HepG2 (cell line): ENCODE results near the gene CSNK1D. TPM values are rescaled to one million over a fixed set of nuclear protein-coding genes. Genes with fewer than 3 reads are reported as not detected.

Experiments
- ETV6 ChIP-seq: sonication (generic); formaldehyde crosslinking; conservative IDR thresholded peaks from 2 replicates; pipeline ENCODE4 v1.4.0; 2020; ENCODE audit warnings: missing genetic modification reagents
- IKZF4 ChIP-seq: sonication (generic); formaldehyde crosslinking; IDR thresholded peaks from 2 replicates; pipeline ENCODE4 v1.5.1; 2020; ENCODE audit warnings: borderline replicate concordance, mild to moderate bottlenecking, low read depth, missing genetic modification reagents; ENCODE audit errors: not compliant biosample characterization
- PAX8 ChIP-seq: sonication (generic); formaldehyde crosslinking; IDR thresholded peaks from 2 replicates; pipeline ENCODE4 v1.8.0; 2022; ENCODE audit warnings: mild to moderate bottlenecking, missing genetic modification reagents, borderline replicate concordance
- RARA ChIP-seq: IDR thresholded peaks from 2 replicates; pipeline ENCODE4 v1.6.1; 2016; ENCODE audit warnings: missing genetic modification reagents, missing compliant biosample characterization
- RFXAP ChIP-seq: sonication (generic); formaldehyde crosslinking; IDR thresholded peaks from 2 replicates; pipeline ENCODE4 v1.4.0; 2020; ENCODE audit warnings: missing genetic modification reagents, borderline replicate concordance
- SIN3B ChIP-seq: fragments of 150-350 bp; IDR thresholded peaks from 2 replicates; pipeline ENCODE4 v1.6.1; 2014; ENCODE audit warnings: low read length
- SUZ12 ChIP-seq: fragments of 150-350 bp; IDR thresholded peaks from 2 replicates; pipeline ENCODE4 v1.6.1; 2014; ENCODE audit warnings: low read depth, low read length
- ZFP36 ChIP-seq: fragments of 150-350 bp; IDR thresholded peaks from 2 replicates; pipeline ENCODE4 v1.6.1; 2018; ENCODE audit warnings: borderline replicate concordance, low read length, low read depth; ENCODE audit not compliant: partially characterized antibody
- ZNF263 ChIP-seq: sonication (generic); formaldehyde crosslinking; IDR thresholded peaks from 2 replicates; pipeline ENCODE4 v1.4.0; 2020; ENCODE audit warnings: missing genetic modification reagents
- ZNF496 ChIP-seq: sonication (generic); formaldehyde crosslinking; IDR thresholded peaks from 2 replicates; pipeline ENCODE4 v1.8.1; 2023; ENCODE audit warnings: mild to moderate bottlenecking, moderate library complexity, missing genetic modification reagents; ENCODE audit not compliant: insufficient replicate concordance
- ZNF567 ChIP-seq: sonication (generic); formaldehyde crosslinking; IDR thresholded peaks from 2 replicates; pipeline ENCODE4 v1.8.1; 2023; ENCODE audit warnings: mild to moderate bottlenecking, missing genetic modification reagents, borderline replicate concordance
- ZNF780A ChIP-seq: sonication (generic); formaldehyde crosslinking; IDR thresholded peaks from 2 replicates; pipeline ENCODE4 v1.8.0; 2022; ENCODE audit warnings: mild to moderate bottlenecking, missing genetic modification reagents, moderate library complexity
- ZNF883 ChIP-seq: sonication (generic); formaldehyde crosslinking; IDR thresholded peaks from 2 replicates; pipeline ENCODE4 v1.5.1; 2020; ENCODE audit warnings: mild to moderate bottlenecking, missing genetic modification reagents; ENCODE audit errors: not compliant biosample characterization
- polyA plus RNA-seq, 8 experiments: library from polyadenylated mRNA; depleted of rRNA in 3 of 8; stranded (reverse) in 7 of 8; unstranded in 1 of 8; fragments of >200 nt; fragmentation: Illumina TruSeq in 4 of 8; extraction: Trizol in 4 of 8; gene quantifications; 2 replicates each; pipeline versions ENCODE4 v1.2.1 to v1.2.3, GENCODE V29; 2011 to 2016; ENCODE audit warnings: low read depth in 4 of 8, missing spikeins in 1 of 8, mixed read lengths in 1 of 8; ENCODE audit not compliant: insufficient read depth in 1 of 8
- total RNA-seq, 5 experiments: library from RNA; depleted of rRNA; stranded (reverse); fragments of >200 nt; fragmentation: Illumina TruSeq; extraction: Trizol; gene quantifications; 2 replicates each; pipeline ENCODE4 v1.2.3, GENCODE V29; 2016; ENCODE audit warnings: low read depth in 1 of 5
- TF ChIP-seq, protein P1 (sequence below): sonication (generic); formaldehyde crosslinking; IDR thresholded peaks from 2 replicates; pipeline ENCODE4 v1.5.1; 2020; ENCODE audit warnings: mild to moderate bottlenecking, missing genetic modification reagents, borderline replicate concordance
- TF ChIP-seq, protein P2 (sequence below): sonication (generic); formaldehyde crosslinking; IDR thresholded peaks from 2 replicates; pipeline ENCODE4 v1.5.0; 2020; ENCODE audit warnings: missing genetic modification reagents
- TF ChIP-seq, protein P3 (sequence below): sonication (generic); IDR thresholded peaks from 2 replicates; pipeline ENCODE4 v1.6.1; 2016; ENCODE audit warnings: low read depth, borderline replicate concordance
- TF ChIP-seq, protein P4 (sequence below): fragments of 450-650 bp; IDR thresholded peaks from 2 replicates; pipeline ENCODE4 v1.6.1; 2017

CSNK1D gene
- total and polyA plus RNA-seq, 2 of the 13 experiments (the other 11 are each of a cell fraction or from before 2014, with no cell fraction given), result 31.5 to 128 TPM

DNA sequence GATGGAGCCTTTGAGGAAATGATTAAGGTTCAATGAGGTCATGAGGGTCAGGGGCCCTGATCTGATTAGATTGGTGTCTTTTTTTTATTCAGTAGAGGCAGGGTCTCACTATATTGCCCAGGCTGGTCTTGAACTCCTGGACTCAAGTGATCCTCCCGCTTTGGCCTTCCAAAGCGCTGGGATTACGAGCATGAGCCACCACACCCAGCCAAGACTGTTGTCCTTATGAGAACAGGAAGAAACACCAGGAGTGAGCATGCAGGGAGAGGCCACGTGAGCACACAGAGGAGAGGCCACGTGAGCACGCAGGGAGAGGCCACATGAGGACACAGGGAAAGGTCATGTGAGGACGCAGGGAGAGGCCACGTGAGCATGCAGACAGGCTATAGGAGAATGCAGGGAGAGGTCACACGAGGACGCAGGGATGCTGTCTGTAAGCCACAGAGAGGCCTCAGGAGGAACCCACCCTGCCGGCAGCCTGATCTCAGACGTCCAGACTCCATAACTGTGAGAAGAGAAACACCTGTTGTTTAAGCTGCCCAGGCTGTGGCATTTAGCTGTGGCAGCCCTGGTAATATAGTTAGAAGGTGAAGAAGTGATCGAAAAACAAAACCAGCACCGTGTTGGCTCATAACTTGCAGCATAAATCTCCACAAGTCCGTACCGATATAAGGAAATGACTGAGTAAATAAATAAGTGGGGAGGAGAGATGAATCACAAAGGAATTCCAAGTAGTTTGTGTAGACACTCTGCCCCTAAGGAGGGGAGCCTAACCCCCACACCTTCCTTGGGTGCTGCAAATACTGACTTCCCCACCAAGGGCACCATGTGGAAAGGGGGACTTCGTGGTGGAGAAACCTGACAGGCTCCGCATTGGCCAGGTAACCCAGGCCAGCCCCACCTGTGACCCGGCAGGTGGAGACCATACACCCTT, 14.6 kb upstream of the CSNK1D start (continued):
- TF ChIP-seq RARA (CRISPR knock-in tag), result peak; percentile 98
- TF ChIP-seq ZNF567 (CRISPR knock-in tag), result peak; percentile 90
- no peak for TF ChIP-seq ZFP36
- TF ChIP-seq, protein P1, sequence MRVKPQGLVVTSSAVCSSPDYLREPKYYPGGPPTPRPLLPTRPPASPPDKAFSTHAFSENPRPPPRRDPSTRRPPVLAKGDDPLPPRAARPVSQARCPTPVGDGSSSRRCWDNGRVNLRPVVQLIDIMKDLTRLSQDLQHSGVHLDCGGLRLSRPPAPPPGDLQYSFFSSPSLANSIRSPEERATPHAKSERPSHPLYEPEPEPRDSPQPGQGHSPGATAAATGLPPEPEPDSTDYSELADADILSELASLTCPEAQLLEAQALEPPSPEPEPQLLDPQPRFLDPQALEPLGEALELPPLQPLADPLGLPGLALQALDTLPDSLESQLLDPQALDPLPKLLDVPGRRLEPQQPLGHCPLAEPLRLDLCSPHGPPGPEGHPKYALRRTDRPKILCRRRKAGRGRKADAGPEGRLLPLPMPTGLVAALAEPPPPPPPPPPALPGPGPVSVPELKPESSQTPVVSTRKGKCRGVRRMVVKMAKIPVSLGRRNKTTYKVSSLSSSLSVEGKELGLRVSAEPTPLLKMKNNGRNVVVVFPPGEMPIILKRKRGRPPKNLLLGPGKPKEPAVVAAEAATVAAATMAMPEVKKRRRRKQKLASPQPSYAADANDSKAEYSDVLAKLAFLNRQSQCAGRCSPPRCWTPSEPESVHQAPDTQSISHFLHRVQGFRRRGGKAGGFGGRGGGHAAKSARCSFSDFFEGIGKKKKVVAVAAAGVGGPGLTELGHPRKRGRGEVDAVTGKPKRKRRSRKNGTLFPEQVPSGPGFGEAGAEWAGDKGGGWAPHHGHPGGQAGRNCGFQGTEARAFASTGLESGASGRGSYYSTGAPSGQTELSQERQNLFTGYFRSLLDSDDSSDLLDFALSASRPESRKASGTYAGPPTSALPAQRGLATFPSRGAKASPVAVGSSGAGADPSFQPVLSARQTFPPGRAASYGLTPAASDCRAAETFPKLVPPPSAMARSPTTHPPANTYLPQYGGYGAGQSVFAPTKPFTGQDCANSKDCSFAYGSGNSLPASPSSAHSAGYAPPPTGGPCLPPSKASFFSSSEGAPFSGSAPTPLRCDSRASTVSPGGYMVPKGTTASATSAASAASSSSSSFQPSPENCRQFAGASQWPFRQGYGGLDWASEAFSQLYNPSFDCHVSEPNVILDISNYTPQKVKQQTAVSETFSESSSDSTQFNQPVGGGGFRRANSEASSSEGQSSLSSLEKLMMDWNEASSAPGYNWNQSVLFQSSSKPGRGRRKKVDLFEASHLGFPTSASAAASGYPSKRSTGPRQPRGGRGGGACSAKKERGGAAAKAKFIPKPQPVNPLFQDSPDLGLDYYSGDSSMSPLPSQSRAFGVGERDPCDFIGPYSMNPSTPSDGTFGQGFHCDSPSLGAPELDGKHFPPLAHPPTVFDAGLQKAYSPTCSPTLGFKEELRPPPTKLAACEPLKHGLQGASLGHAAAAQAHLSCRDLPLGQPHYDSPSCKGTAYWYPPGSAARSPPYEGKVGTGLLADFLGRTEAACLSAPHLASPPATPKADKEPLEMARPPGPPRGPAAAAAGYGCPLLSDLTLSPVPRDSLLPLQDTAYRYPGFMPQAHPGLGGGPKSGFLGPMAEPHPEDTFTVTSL (CRISPR knock-in tag), result no peak
- TF ChIP-seq, protein P2, sequence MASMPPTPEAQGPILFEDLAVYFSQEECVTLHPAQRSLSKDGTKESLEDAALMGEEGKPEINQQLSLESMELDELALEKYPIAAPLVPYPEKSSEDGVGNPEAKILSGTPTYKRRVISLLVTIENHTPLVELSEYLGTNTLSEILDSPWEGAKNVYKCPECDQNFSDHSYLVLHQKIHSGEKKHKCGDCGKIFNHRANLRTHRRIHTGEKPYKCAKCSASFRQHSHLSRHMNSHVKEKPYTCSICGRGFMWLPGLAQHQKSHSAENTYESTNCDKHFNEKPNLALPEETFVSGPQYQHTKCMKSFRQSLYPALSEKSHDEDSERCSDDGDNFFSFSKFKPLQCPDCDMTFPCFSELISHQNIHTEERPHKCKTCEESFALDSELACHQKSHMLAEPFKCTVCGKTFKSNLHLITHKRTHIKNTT (CRISPR knock-in tag), result no peak
- TF ChIP-seq ETV6 (CRISPR knock-in tag), result no peak; the same call in 1 of the 2 replicates
- TF ChIP-seq IKZF4, result peak; percentile 50
- TF ChIP-seq ZNF496 (CRISPR knock-in tag), result no peak
- TF ChIP-seq, protein P3, sequence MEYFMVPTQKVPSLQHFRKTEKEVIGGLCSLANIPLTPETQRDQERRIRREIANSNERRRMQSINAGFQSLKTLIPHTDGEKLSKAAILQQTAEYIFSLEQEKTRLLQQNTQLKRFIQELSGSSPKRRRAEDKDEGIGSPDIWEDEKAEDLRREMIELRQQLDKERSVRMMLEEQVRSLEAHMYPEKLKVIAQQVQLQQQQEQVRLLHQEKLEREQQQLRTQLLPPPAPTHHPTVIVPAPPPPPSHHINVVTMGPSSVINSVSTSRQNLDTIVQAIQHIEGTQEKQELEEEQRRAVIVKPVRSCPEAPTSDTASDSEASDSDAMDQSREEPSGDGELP, result peak; percentile 62; the same call in 1 of the 2 replicates
- TF ChIP-seq ZNF883 (CRISPR knock-in tag), result no peak
- TF ChIP-seq, protein P4, sequence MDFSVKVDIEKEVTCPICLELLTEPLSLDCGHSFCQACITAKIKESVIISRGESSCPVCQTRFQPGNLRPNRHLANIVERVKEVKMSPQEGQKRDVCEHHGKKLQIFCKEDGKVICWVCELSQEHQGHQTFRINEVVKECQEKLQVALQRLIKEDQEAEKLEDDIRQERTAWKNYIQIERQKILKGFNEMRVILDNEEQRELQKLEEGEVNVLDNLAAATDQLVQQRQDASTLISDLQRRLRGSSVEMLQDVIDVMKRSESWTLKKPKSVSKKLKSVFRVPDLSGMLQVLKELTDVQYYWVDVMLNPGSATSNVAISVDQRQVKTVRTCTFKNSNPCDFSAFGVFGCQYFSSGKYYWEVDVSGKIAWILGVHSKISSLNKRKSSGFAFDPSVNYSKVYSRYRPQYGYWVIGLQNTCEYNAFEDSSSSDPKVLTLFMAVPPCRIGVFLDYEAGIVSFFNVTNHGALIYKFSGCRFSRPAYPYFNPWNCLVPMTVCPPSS, result no peak
- TF ChIP-seq ZNF263 (CRISPR knock-in tag), result peak; percentile 39; the same call in 1 of the 2 replicates
- peak; percentile 95 for TF ChIP-seq ZNF780A (CRISPR knock-in tag)
- TF ChIP-seq SIN3B, result no peak
- no peak for TF ChIP-seq SUZ12
- no peak for TF ChIP-seq RFXAP (CRISPR knock-in tag)
- no peak for TF ChIP-seq PAX8 (CRISPR knock-in tag)
